HG03354 (cell line): Measurements from ENCODE around the gene RABL6.
"Not testable (repeated sequence)": the region's sequence is repeated elsewhere in the genome, so short reads cannot be mapped to it uniquely, and the experiment has no call there.

ENCODE experiments used
- ATAC-seq: cut with Tn5 transposase; IDR thresholded peaks from one replicate; pipeline ENCODE4 v1.9.1; 2021; ENCODE audit warnings: mild to moderate bottlenecking; ENCODE audit not compliant: unreplicated experiment, poor library complexity, severe bottlenecking

RABL6 gene

GRCh38 chr9:136773386-136774044, 34.2 kb upstream of the RABL6 start:
- ATAC-seq = no peak

GRCh38 chr9:136774416-136775045, 33.2 kb upstream of the RABL6 start:
- no peak for ATAC-seq

- ATAC-seq = no peak
These were observed 32.6 kb upstream of the RABL6 start for GRCh38 chr9:136775191-136775590.

- no peak for ATAC-seq
These were observed 30.8 kb upstream of the RABL6 start for GRCh38 chr9:136776947-136777346.

GRCh38 chr9:136777359-136777758, 30.4 kb upstream of the RABL6 start:
- ATAC-seq = no peak

- ATAC-seq = no peak
These were observed 27.9 kb upstream of the RABL6 start for GRCh38 chr9:136779808-136780207.

- no peak for ATAC-seq
These were observed 25.3 kb upstream of the RABL6 start for GRCh38 chr9:136782452-136782851.

- ATAC-seq = no peak
These were observed 23.3 kb upstream of the RABL6 start for GRCh38 chr9:136784249-136784996.

- no peak for ATAC-seq
These were observed 22.8 kb upstream of the RABL6 start for GRCh38 chr9:136784997-136785361.

- ATAC-seq = not testable (repeated sequence)
These were observed 22.0 kb upstream of the RABL6 start for GRCh38 chr9:136785565-136786355.

GRCh38 chr9:136786451-136786850, 21.3 kb upstream of the RABL6 start:
- no peak for ATAC-seq

GRCh38 chr9:136786983-136787382, 20.8 kb upstream of the RABL6 start:
- not testable (repeated sequence) for ATAC-seq

GRCh38 chr9:136787690-136788400, 19.9 kb upstream of the RABL6 start:
- ATAC-seq = no peak

- ATAC-seq = not testable (repeated sequence)
These were observed 18.9 kb upstream of the RABL6 start for GRCh38 chr9:136788644-136789522.

GRCh38 chr9:136789523-136789937, 18.2 kb upstream of the RABL6 start:
- ATAC-seq = no peak

- ATAC-seq = peak; percentile 84
These were observed 16.9 kb upstream of the RABL6 start, which contains the start of gene TMEM141 for GRCh38 chr9:136790640-136791515. TSS of gene TMEM141 (plus strand) at chr9:136791344. CDS start at chr9:136791371, 27 bp downstream.

- ATAC-seq = peak; percentile 18
These were observed 16.1 kb upstream of the RABL6 start for GRCh38 chr9:136791516-136792276.
